RPMI8226 (cell line): Measurements from ENCODE around the gene LACTB.
"Not testable (repeated sequence)": the region's sequence is repeated elsewhere in the genome, so short reads cannot be mapped to it uniquely, and the experiment has no call there.

Experiments
- DNase-seq: peaks from one replicate; pipeline ENCODE4 v3.0.0-alpha.2; 2015

The LACTB gene

DNA sequence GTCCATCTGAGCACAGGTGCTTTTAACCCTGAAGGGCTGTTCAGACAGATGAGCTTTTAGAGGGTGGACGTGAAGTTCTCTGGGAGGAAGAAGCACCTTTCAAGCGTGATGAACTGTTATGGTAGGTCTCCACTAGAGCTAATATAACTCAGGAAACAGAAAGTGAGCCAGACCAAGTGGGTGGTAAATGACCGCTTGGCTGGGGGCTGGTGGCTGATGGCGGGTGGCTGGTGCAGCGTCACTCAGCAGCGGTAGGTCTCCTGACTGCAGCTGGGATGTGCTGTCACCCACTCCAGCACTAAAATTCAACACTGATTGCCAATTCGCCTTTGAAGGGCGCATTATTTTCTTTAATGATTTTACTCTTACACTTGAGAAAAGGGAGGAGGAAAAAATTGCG is 31.2 kb upstream of the LACTB start:
- DNase-seq, result no peak

DNA sequence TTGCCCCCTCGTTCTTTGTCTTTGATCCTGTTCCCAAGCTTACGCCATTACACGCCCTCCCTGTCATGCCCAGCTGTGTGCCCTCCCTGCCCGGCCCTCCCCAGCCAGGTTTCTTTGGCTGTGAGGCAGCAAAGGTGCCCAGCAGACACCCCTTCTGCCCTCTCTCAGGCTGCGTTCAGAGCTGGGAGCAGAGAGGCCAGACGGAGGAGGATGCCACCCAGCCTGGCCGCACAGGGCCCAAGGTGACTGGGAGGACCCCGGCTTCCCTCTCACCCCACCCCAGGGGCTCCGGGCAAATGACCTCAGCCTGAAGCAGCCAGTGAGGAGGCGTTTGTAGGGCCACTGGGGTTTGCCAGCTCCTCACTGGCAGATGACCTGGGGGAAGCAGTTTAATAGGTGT is 30.8 kb upstream of the LACTB start:
- no peak for DNase-seq

GRCh38 chr15:63091679-63092446 is 29.8 kb upstream of the LACTB start:
- DNase-seq, result no peak

DNA sequence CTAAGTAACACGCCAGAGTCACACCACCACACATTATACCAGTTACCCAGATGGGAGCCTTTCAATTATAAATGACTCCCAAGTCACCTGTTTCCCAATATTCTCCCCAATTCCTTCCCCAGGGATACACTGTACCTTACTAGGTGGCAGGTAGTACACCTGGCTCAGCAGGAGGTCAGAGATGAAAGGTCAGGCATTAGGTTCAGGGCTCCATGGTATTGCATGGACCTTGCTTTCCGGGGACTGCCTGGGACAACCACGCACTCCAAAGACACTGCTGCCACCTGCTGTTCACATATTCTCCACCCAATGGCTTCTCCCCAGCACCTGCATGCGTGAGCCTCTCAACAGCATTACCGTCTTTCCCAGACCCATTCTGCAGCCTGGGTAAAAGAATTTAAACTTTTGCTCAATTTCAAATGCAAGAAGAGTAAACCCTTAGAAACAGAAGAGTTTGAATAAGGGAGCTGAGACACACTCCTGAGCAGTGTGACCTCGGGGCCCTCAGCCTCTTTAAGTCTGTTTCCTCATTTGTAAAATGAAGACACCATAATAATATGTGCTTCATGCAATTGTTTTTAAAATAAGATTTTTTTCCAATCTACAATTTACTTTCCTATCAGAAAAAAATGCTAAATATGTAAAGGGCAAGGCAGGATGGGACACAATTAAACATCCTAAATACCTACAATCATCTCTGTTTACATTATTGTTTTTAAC is 28.0 kb upstream of the LACTB start:
- DNase-seq, result peak; percentile 84

- no peak for DNase-seq
Observed at GRCh38 chr15:63094495-63094931, 27.1 kb upstream of the LACTB start.

DNA sequence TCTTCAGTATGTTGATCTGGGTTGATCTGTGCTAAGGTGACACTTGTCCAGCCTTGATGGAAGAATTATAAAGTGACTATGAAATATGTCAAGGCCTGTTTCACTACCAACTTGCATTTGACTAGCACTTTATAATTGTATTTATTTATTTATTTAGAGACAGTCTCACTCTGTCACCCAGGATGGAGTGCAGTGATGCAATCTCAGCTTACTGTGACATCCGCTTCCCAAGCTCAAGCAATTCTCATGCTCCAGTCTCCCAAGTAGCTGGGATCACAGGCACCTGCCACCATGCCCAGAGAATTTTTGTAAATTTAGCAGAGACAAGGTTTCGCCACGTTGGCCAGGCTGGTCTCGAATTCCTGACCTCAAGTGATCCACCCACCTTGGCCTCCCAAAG is 25.5 kb upstream of the LACTB start:
- no peak for DNase-seq

DNA sequence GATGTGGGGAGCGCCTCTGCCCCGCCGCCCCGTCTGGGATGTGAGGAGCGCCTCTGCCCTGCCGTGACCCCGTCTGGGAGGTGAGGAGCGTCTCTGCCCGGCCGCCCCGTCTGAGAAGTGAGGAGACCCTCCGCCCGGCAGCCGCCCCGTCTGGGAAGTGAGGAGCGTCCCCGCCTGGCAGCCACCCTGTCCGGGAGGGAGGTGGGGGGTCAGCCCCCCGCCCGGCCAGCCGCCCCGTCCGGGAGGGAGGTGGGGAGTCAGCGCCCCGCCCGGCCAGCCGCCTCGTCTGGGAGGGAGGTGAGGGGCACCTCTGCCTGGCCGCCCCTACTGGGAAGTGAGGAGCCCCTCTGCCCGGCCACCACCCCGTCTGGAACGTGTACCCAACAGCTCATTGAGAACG is 22.8 kb upstream of the LACTB start:
- not testable (repeated sequence) for DNase-seq

- not testable (repeated sequence) for DNase-seq
Observed at GRCh38 chr15:63099581-63099980, 22.1 kb upstream of the LACTB start.

GRCh38 chr15:63103416-63103815 is 18.2 kb upstream of the LACTB start:
- no peak for DNase-seq

DNA sequence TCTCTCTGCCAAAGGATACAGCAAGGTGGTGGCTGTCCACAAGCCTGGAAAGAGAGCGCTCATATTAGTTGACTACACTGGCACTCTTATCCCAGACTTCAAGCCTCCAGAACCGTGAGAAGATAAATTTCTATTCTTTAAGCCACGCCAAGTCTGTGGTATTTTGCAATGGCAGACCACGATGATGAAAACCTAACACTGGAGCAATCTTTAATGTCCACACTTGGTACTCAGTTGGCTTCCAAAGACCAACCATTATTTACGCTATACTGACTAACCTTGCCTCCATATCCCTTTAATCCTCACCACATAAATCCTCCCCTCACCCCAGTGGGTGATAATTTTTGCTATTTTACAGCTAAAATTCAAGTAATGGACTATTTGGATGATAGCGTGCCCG is 16.9 kb upstream of the LACTB start:
- DNase-seq, result no peak

- not testable (repeated sequence) for DNase-seq
Observed at GRCh38 chr15:63105354-63105753, 16.3 kb upstream of the LACTB start.

DNA sequence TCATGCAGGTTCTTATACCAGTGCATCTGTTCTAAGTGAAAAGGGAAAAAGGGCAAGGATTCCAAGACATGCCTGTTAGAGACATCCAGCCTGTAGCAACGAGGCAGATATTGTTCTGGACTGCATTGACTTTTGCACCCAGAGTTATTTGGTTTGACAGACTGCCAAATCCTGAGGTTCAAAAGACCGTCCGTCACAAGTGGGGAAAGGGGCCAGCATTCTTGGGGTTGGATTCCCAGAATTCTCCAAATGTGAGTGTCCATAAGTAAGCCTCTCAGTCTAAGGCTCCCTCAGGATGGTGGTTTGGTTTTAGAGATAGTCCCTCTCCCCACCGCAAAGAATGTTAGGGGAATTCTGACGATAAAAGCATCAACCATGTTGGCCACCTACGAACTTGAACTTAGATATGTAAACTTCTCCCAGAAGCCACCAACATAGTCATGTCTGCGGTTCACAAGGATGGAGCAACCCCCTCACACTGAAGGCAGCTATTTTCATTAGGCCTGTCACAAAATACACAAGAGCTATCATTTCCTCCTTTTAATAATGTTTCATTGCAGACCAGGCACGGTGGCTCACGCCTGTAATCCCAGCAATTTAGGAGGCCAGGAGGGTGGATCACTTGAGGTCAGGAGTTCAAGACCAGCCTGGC is 13.6 kb upstream of the LACTB start:
- DNase-seq, result no peak

DNA sequence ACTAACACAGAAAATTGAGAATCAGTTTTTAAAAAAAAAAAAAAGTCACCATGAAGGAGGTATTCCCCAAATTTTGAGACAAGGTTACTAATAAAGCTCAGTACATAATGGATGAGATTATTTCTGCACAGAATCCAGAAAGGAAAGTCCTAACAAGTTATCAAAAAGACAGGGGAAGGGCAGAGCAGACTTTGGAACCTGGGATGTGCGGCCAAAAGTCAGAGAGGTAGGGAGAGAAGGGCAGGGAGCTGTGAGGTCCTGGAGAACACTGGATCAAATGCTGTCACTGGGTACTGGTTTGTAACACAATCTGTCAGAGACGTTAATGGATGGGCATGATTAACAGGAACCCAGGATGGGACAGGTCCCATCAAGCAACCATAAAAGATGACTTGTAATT is 12.2 kb upstream of the LACTB start:
- no peak for DNase-seq

DNA sequence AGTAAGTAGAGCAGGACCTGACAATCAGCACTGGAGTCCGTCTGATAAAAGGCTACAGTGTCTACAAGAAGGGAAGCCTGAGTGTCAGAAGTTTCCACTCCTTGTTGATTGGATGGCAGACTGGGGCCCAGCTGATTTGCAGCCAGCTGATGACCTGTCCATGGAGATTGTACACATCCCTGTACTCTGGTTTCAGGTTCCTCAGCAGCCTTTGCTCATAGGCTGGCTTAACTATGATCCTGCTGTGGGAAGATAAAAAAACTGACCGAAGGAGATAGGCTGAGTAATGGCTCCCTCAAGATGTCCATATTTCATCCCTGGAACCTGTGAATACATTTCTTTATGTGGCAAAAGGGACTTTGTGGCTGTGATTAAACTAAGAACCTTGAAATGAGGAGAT is 11.7 kb upstream of the LACTB start:
- DNase-seq, result no peak

- no peak for DNase-seq
Observed at GRCh38 chr15:63110428-63111026, 11.1 kb upstream of the LACTB start.

- no peak for DNase-seq
Observed at GRCh38 chr15:63111481-63111880, 10.2 kb upstream of the LACTB start.

- no peak for DNase-seq
Observed at GRCh38 chr15:63112871-63113270, 8.8 kb upstream of the LACTB start.

DNA sequence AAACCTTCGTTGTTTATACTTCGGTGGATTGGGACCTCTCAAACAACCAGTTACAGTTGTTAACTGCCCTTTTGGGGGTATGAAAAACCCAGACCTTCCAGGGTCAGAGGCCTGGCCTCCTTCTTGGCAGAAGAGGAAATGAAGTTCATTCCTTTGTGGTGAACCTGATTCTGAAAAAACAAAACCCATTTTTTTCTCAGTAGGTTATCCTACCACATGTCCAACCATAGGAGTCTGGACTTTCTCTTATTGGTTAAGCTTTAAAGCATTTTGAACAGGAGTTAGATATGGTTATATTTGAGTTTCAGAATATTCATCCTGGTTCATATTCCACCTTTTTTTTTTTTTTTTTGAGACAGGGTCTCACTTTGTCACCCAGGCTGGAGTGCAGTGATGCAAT is 7.2 kb upstream of the LACTB start:
- no peak for DNase-seq

GRCh38 chr15:63118854-63119253 is 2.8 kb upstream of the LACTB start:
- DNase-seq, result no peak

GRCh38 chr15:63122002-63122875 is 578 bp downstream of the LACTB start:
- peak; percentile 87 for DNase-seq

GRCh38 chr15:63124506-63124905 is 2.8 kb downstream of the LACTB start:
- no peak for DNase-seq

GRCh38 chr15:63126726-63127125 is 5.1 kb downstream of the LACTB start:
- no peak for DNase-seq

DNA sequence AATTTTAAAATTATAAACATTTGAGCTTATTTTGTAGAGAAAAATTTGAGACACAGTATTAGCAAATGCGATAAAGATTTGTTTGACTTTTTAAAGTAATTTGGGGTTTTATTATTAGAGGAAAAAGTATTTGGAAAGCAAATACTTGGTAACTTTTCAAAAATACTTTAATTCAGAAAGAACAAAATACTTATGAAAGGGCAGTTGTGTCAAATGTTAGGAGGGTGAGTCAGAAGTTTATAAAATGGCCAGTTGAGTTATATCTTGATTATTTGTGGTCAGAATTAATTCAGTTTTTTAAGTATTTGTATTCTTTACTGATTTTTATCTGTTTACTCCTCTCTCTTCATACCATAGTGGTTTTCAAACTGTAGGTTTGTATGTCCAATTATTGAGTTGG is 12.1 kb downstream of the LACTB start:
- no peak for DNase-seq
